ENCODE data around the gene KTN1.

Gene KTN1

DNA sequence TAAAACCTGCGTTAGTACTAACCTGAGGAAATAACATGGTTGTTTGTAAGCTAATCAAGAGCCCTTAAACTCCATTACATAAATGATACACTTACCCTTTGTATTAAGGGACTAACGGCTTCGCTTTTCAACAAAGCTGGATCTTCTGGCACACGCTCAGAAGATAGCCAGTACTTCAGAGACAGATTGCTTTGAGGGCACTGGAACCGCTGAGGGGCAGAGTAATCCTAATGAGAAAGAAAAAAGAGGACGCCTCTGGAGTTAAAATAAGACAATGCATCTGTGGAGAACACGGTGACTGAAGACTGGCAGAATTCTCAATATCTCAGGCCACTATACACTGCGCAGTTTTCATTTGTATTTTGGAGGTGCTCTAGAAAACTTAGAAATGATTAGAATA is 1.5 kb upstream of the KTN1 start:
- DNase-seq, result no peak

DNA sequence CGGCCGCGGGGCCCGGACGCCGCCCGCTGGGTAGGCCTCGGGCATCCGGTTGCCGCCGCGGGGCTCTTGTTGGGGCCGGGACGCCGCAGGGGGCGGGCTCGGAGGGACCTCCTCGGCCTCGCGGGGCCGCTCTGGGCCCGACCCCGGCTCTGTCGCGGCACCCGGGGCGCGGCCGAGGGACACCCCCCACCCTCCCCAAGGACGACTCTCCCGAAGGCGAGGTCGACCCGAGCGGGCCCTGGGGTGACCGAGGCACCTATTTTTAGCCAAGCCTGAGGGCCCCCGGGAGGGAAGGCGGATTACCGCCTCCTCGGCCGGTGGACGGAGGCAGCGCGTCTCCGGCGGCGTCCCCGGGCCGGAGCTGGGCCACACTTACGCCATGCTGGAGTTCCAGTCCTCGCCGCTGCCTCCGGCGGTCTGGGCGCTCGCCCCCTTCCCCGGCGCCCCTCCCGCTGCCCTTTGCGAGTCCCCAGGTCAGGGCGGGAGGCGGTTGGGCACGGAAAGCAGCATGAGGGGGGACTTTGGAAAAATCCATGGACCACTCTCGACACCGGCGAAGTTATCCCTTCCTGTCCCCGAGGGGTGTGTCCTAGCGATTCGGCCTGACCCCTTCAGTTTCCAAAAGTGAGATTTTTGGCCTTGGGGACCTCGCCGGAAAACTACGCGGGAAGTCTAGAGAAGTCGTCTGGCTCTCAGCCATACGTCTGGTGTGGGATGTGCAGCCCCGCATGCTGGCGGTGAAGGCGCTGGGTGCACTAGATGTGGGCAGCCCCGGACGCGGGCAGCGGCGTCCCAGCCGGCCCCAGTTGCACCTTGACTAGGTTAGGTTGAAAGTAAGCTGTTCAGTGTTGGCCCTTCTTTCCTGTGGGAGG is 699 bp downstream of the KTN1 start:
- peak in 1 of 2 experiments; percentile 31 for DNase-seq

DNA sequence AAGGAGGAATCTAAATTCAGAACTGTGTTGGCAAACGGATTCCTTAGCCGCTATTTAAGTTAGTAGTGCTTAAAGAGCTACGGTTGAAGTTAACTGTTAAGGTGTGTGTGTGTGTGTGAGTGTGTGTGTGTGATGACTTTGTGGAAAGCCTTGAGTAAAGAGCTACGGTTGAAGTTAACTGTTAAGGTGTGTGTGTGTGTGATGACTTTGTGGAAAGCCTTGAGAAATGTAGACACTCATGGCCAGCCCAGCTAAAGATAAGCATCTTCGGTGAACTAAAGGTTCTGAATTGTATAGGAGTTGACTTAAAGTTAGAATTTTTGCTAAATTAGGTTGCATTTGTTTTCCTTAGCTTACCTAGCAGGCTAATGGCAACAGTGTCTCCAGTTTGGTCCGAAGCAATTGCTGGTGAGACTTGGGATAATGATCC is 1.4 kb downstream of the KTN1 start:
- DNase-seq, result no peak

DNA sequence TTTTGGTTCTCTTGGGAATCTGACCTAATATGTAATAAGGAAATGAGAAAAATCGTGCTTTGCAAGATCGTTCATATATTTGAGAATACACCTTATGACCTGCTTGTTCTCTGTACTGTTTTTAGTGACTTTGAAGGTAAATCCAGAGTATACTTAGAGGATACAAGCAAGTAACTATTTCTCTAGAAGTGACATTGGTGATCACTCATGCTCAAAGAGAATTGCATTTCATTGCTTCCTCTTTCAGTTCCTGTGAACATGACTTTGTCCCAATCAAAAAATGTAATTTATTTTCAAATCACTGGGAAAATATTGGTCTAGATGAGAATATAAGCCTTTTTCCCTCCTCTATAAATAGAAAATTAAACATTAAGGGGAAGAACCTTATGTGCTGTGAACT is 2.7 kb downstream of the KTN1 start:
- no peak for DNase-seq

DNA sequence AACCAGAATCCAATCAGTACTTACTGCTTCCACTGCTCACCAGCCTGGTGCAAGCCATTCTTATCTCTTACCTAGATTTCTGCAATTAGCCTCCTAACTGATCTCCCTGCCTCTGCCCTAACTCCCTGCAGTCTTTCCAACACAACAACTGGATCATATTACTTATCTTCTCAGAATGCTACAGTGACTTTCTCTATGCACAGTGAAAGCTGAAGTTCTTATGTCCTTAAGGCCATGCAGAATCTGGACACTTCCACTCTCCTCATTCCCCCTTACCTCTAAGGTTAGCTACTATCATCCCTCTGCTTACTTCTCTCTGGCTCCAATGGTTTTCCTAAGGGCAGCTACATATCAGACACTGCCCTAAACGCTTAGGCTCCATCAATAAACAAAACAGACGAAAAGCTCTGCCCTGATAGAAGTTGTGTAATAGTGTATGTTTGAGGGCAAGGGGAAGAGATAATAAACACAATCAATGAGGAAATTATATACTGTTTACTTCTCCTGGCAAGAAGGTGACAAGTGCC is 4.0 kb downstream of the KTN1 start:
- no peak for DNase-seq

DNA sequence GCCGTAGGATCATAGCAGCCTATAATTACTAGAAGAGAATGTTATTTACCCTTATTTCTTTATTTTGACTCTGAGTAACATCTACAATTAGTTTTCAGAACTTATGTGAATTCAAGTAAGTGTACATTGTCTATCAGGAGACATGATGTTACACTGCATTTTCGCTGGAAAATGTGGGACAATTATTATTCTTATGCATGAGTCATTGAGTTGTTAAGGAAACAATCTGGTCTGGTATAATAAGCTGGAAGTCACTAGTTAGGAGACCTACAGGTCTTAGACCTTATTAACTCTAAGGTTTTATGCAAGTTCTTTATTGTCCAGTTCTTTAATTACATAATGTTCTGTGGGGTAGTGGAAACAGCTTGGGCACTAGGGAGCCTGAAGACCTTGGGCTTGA is 5.8 kb downstream of the KTN1 start:
- DNase-seq, result no peak

DNA sequence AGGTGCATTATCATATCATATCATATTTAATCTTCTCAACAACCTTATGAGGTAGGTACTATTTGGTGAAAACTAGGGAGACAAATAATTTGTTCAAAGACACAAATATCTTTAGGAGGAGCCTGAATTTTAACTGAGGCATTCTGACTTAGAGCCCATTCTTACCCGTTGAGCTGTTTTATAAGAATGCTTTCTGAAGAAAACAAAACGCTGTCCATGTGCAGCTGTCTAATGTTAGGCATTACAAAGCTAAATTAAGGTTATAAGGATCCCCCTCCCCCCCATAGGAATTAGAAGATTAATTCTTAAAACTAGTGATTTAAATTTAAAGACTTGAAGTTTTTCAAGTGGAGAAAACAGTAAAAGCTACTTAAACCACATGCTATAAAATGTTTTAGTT is 6.4 kb downstream of the KTN1 start:
- DNase-seq, result no peak

DNA sequence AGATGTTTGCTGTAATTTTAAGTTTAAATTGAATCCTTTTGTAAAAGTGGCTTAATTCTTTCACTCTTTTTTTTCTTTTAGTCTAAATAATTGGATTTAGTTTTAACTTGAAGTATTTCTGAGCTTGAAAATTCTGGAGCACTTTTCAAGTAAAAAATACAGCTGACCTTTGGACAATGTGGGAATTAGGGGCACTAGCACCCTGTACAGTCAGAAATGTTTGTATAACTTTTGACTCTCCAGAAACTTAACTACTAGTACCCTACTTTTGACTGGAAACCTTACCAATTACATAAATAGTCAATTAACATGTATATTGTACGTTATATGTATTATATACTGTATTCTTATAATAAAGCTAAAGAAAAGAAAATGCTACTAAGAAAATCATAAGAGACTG is 7.8 kb downstream of the KTN1 start:
- DNase-seq, result no peak

DNA sequence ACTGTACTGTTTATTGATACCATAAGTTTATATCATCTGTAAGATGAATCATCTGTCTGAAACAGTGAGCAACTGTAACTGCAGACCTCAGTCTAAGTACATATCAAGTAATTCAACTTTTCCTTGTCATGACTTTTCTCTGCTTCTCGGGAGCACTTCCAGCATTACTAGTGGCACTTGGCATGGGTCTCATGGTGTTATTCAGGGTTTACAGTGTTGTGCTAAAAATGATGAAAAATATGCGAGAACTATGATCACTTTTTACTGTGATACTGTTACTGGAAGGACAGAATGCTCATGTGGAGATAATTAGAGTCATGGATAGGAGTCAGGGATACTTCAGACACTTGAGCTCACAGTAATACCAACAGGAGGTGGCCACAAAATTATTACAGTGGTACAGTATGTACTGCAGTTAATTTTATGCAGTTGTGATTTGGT is 8.3 kb downstream of the KTN1 start:
- DNase-seq, result no peak

DNA sequence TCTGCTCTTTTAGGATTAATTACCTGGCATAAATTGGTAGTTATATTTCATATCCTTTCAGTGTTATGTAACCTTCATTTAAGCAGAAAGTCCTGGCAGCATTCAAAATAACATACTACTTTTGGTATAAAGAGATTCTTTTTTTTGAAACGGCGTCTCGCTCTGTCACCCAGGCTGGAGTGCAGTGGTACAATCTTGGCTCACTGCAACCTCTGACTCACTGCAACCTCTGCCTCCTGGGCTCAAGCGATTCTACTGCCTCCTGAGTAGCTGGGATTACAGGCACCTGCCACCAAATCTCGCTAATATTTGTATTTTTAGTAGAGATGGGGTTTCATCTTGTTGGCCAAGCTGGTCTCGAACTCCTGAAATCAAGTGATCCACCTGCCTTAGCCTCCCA is 9.2 kb downstream of the KTN1 start:
- no peak for DNase-seq

DNA sequence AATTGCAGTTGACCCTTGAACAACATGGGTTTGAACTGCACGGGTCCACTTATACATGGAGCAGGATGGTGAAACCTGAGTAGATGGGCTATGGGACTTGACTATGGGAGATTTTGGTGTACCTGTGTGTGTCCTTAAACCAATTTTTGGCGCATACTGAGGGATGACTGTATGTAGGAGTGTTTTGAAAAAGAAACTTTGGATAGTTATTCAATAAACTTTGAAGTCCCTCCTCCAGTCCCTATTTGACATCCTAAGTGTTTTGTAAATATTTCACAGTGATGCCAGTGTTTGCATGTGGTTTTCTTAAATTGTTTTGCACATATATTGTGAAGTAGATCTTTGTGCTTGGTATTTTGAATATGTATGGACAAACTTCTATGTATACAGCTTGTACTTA is 12.4 kb downstream of the KTN1 start:
- DNase-seq, result no peak

DNA sequence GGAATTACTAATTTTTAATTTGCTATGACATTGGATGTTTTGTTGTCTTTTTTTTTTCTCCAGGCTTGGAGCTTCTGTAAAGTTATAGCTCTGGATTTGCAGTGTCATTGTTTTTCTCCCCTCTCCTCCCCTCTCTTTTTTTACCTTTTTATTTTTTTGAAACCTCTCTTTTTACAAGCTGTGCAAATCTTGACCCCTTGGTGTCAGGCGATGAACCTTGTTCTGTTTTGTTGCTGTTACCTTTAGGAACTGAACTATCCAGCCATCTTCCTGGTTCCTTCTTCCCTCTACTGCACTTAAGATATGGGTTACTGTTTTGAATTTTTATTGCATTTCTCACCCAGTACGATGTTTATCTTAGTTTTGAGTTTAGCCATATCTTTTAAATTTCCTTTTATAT is 13.7 kb downstream of the KTN1 start:
- no peak for DNase-seq

DNA sequence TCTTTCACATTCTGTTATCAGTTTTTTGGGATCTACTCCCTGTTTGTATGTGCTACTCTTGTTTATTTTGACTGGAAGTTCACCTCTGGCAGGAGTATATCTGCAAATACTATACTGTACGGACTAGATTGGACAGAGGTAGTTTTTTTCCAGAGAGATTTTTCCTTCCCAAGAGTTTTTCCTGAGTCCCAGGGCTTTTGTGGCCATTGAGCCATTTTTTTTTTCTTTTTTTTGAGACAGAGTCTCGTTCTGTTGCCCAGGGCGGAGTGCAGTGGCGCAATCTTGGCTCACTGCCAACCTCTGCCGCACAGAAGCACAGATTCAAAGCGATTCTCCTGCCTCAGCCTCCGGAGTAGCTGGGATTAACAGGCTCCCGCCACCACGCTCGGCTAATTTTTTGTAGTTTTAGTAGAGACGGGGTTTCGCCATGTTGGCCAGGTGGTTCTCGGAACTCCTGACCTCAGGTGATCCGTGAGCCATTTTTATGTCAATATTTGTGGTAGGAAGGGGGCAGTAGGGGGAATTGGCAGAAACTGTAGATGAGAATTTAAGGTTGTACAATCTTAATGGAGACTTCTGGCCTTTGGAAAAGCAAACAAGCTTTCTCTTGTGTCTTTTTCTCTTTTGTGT is 19.4 kb downstream of the KTN1 start:
- no peak for DNase-seq

DNA sequence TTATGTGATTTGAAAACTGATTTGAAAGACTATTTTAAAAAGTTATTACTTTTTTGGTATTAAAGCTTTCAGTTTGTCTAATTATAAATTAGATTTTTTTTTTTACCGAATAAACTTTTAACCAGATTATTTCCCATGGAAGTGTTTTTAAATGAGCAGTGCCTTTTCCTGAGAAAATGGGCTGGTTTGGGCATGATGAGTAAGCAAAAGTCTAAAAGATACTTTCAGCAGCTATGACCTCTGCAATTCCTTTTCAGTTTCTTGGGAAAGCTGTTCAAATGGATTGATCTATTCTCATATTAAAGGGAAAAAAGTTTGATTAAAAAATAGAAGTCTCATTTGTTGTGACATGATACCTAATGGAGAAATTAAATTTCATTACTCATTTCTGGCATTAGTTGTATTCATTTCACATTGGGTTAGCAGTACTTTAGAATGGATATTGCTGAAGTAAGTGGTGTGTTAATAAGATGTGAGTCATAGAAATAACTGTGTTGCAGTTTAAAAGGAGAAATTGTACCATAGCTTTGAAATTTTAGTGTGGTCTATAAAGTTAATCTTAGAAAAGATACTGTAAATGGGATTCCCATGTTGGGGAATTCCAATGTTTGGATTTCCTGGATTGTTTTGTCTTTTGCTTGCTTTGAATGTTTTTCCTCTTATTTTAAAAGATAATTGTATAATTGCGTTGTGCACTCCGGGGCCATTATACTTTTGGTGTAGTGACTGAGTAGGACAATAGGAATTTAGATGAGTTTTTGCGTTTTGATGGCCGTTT is 21.0 kb downstream of the KTN1 start:
- no peak for DNase-seq

DNA sequence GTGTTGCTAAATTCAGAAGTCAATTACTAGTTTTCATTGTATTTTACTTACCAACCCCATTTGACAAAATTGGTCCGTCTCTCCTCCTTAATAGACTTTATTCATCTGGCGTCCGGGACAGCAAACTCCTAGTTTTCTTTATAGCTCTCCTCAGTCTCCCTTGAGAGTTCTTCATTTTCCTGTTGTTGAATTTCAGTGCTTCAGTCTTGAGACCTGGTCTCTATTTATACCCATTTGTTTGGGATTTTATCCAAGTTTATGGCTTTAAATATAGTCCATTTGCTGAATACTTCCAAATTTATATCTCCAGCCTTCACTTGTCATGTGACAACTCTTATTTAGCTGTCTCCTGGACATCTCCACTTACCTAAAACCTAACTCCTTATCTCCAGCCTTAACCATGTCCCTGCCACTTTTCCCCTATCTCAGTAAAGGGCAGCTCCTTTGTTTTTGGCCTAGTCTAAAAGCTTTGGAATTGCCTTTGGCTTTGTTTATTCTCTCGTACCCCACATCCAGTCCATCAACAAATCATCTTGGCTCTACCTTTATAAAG is 23.5 kb downstream of the KTN1 start:
- no peak for DNase-seq

DNA sequence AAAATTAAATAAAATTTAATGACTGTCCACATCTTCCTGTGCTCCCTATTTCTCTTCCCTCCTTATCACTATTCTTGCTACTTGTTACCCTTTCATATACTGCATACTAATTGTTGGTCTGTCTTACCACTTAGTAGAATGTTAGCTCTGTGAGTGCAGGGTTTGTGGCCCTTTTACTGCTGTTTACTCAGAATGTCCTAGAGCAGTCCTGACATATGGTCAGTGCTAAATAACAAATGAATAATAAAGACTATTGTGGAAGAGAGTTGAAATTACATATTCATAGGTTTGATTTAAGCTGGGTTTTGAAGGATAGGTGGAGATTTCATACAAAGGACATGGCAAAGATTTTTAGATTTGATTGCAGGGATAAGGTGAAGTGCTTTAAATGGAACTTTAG is 24.5 kb downstream of the KTN1 start:
- no peak for DNase-seq

DNA sequence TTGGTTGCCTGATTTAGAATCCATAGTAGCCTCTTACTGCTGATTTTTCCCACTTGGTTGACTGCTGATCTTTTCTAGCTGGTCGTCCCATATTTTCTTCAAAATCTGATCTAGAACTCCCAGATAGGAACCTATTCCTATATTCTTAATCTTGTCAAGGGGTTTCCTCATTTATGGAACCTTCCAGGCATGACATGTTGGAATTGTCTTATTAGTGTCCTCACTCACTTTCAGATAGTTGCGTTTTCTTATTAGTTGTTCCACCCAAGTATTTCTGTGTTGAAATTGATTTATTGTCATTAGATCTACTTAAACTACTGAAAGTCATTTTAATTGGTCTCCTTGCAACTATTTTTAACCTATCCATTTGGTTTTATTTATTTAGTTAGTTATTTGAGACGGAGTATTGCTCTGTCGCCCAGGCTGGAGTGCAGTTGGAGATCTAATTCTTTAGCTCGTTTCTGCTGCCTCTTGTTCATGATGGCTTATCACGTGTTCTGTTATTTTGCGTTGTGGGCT is 25.0 kb downstream of the KTN1 start:
- DNase-seq, result no peak

DNA sequence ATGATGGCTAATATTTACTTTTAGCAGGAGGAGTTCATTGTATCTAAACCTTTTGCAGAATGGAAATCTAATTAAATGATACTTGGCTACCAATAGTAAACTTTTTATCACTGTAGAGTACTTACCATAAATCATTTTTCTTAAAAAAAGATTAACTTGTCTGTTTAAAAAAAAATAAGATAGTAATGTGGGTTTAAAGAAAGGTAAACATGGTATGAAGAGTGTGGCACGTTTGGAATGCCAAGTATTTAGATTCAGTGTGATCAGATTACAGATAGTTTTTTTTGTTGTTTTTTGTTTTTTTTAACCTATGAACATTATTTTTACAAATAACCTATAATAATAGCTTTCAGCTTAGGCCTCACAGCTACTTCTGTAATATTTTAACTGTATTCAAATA is 25.8 kb downstream of the KTN1 start:
- DNase-seq, result no peak

DNA sequence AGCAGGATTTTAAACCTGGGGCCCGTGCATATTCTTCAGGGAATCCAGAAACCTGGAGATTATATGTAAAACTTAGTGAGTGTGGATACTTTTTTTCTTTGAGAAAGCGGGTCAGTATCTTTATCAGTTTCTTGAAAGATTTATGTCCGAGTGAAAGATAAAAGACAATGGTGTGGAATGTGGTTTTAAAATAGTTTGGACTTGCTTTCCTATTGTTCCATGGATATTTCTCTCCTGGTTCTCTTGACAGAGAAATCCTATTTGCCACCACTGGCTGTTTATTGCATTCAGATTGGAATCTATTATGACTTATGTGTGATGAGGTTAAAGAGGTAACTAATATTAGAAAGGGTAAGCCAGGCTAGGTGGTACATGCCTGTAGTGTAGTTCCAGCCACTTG is 27.4 kb downstream of the KTN1 start:
- no peak for DNase-seq

DNA sequence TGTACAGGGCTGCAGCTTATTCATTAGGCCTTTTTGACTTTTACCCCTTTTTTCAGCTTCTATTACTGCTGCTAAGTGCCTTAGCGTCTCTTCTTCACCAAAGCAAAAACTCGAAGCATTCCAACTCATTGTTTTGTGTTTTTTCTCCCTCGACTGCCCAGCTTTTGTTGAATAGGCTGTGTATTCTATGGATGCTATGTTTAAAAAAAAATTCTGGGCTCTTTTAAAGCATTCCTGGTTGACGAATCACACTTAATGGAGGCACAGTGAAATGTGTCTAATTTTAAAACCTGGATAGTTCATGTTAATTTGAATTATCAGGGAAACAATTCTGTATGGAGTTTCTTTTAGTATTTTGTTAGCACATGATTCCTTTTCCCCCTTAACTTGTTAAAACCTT is 29.7 kb downstream of the KTN1 start:
- no peak for DNase-seq

DNA sequence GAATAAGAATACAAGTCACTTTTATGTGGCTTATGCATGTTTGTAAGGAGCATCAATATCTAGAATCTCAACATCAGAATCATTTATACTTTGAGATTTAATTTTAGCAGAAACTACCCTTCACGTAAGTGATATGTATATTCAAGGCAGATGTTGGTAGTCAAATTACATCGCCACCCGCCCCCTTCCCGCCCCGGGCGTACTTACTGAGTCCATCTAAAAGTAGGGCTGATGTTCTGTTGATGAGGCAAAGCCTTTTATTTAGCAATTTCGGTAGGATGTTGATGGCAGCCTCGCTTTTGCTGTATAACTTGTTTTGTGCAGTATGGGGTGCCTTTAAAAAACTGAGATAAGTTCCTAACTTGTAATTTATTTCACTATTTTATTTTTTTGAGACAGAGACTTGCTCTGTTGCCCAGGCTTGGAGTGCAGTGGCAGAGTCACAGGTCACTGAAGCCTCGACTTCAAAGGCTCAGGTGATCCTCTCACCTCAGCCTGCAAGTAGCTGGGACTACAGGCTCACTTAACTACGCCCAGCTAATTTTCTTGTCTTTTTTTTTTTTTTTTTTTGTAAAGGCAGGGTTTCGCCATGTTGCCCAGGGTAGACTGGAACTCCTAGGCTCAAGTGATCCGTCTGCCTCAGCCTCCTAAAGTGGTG is 30.8 kb downstream of the KTN1 start:
- DNase-seq, result no peak

DNA sequence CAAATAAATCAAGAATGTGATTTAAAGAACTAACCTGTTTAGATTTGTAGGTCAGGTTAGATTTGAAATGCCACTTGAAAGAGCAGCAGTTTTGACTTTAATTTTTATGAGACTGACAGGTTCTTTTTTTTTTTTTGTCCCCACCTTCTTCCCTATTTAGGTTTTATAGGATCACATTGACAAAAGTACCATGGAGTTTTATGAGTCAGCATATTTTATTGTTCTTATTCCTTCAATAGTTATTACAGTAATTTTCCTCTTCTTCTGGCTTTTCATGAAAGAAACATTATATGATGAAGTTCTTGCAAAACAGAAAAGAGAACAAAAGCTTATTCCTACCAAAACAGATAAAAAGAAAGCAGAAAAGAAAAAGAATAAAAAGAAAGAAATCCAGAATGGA is 31.9 kb downstream of the KTN1 start:
- DNase-seq, result no peak

DNA sequence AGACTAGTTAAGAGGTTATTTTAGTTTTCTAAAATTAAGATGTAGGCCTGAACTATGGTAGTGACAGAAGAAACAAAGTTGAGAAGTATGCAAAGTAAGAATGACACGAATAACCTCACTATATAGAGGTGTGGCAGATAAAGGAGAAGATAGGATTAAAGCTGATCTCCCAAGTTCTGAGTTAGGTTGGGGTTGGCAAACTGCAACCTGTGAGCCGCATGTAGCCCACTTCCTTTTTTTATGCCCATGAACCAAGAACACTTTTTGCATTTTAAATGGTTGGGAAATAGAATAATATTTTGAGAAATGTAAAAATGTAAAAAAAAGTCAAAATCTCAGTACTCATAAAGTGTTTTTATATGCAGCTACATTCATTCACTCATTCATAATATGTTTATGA is 34.3 kb downstream of the KTN1 start:
- DNase-seq, result no peak

Data from NCI-H187 (cell line).